ENCODE measurements around the gene MMS22L. TPM values are rescaled to one million over a fixed set of nuclear protein-coding genes. Genes with fewer than 3 reads are reported as not detected.

Gene MMS22L
- total and polyA plus RNA-seq, 2 of the 13 experiments (the other 11 are each of a cell fraction or from before 2014, with no cell fraction given) = 6.2 to 32.9 TPM

DNA sequence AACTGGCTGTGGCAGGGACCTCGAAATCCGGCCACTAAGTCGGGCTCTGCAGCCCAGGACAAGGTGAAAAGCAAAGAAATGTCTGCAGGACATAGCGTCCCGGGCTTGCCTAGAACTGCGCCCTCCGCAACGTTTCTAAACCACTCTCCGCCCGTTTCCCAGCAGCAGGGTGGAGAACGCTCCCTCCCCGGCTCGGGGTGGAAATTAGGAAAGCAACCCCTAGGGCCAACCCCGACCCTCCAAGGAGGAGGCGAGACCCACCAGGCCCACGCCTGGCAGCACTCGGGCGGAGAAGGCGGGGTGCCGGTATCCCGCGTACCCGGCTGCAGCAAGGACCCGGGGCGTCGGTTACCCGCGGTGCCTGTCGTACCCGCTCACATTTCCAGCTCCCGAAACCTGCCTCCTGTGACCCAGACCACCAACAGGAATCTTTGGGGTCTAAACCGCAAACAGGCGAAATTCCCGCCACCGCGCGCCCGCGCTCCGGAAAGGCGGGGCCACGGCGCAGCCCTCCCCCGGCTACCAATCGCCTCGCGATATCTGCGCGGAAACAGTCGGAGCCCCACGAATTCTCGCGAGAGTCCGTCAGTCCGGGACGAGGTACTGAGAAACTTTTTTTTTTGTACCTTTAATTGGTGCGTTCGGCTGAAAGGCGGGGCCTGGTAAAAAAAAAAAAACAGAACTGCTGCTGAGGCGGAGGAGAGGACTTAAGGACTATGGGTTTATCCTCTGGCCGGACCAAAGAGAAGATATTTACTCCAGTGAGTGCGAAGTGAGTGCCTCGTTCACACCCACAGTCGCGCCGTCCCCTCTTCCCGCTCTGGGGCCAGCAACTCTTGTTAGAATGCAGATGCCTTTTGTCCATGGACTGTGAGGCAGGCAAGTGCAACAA lies at the start of gene MMS22L (continued):
- TF ChIP-seq REL (CRISPR knock-in tag; conservative IDR thresholded peaks at IDR 0.05) = 0 out of 2 replicates have a peak, but pooled peaks have one; percentile 46
- TF ChIP-seq GLI4 (CRISPR knock-in tag; IDR thresholded peaks at IDR 0.05; ENCODE audit: borderline replicate concordance) = no peak
- TF ChIP-seq, protein P1, sequence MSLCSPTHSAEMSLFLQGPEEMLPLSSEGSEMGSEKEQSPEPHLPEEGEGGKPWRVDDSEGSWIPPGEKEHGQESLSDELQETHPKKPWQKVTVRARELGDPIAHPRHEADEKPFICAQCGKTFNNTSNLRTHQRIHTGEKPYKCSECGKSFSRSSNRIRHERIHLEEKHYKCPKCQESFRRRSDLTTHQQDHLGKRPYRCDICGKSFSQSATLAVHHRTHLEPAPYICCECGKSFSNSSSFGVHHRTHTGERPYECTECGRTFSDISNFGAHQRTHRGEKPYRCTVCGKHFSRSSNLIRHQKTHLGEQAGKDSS (CRISPR knock-in tag; IDR thresholded peaks at IDR 0.05; ENCODE audit: borderline replicate concordance, low read depth) = peak; percentile 63; the same call in 1 of the 2 replicates
- no peak for TF ChIP-seq ZNF136 (CRISPR knock-in tag; IDR thresholded peaks at IDR 0.05; ENCODE audit: low read depth)
- TF ChIP-seq ZNF883 (CRISPR knock-in tag; IDR thresholded peaks at IDR 0.05; ENCODE audit: not compliant biosample characterization) = peak; percentile 86
- 0 out of 2 replicates have a peak, but pooled peaks have one; percentile 50 for TF ChIP-seq ZNF510 (CRISPR knock-in tag; IDR thresholded peaks at IDR 0.05; ENCODE audit: low read depth)
- no peak; the same call in 1 of the 2 replicates for TF ChIP-seq MEIS2 (CRISPR knock-in tag; IDR thresholded peaks at IDR 0.05)
- no peak for TF ChIP-seq ZNF672 (CRISPR knock-in tag; IDR thresholded peaks at IDR 0.05)
- no peak for TF ChIP-seq DNMT3B (CRISPR knock-in tag; conservative IDR thresholded peaks at IDR 0.05)
- TF ChIP-seq ZFAT (CRISPR knock-in tag; conservative IDR thresholded peaks at IDR 0.05) = no peak
- TF ChIP-seq EHMT2 (IDR thresholded peaks at IDR 0.05; ENCODE audit: borderline replicate concordance, low read depth, low read length) = no peak
- TF ChIP-seq HHEX (CRISPR knock-in tag; IDR thresholded peaks at IDR 0.05) = no peak
- TF ChIP-seq, protein P2, sequence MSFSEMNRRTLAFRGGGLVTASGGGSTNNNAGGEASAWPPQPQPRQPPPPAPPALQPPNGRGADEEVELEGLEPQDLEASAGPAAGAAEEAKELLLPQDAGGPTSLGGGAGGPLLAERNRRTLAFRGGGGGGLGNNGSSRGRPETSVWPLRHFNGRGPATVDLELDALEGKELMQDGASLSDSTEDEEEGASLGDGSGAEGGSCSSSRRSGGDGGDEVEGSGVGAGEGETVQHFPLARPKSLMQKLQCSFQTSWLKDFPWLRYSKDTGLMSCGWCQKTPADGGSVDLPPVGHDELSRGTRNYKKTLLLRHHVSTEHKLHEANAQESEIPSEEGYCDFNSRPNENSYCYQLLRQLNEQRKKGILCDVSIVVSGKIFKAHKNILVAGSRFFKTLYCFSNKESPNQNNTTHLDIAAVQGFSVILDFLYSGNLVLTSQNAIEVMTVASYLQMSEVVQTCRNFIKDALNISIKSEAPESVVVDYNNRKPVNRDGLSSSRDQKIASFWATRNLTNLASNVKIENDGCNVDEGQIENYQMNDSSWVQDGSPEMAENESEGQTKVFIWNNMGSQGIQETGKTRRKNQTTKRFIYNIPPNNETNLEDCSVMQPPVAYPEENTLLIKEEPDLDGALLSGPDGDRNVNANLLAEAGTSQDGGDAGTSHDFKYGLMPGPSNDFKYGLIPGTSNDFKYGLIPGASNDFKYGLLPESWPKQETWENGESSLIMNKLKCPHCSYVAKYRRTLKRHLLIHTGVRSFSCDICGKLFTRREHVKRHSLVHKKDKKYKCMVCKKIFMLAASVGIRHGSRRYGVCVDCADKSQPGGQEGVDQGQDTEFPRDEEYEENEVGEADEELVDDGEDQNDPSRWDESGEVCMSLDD (CRISPR knock-in tag; IDR thresholded peaks at IDR 0.05; ENCODE audit: borderline replicate concordance) = no peak
- no peak; the same call in 1 of the 2 replicates for TF ChIP-seq ZSCAN21 (CRISPR knock-in tag; IDR thresholded peaks at IDR 0.05; ENCODE audit: borderline replicate concordance)
- peak; percentile 70; the same call in 1 of the 2 replicates for TF ChIP-seq RBFOX2 (IDR thresholded peaks at IDR 0.05; ENCODE audit: low read depth, low read length)
- peak; percentile 65 for TF ChIP-seq PATZ1 (CRISPR knock-in tag; IDR thresholded peaks at IDR 0.05)
- no peak for TF ChIP-seq NCOR1 (IDR thresholded peaks at IDR 0.05; ENCODE audit: borderline replicate concordance, low read length)
- peak; percentile 72; the same call in 1 of the 2 replicates for TF ChIP-seq DR1 (CRISPR knock-in tag; IDR thresholded peaks at IDR 0.05)
- no peak for TF ChIP-seq ATF1 (CRISPR knock-in tag; IDR thresholded peaks at IDR 0.05)
- TF ChIP-seq FOXK1 (CRISPR knock-in tag; IDR thresholded peaks at IDR 0.05; ENCODE audit: borderline replicate concordance, low read depth) = no peak
- no peak for TF ChIP-seq STAT5B (CRISPR knock-in tag; IDR thresholded peaks at IDR 0.05)
- peak; percentile 85 for TF ChIP-seq MIXL1 (CRISPR knock-in tag; IDR thresholded peaks at IDR 0.05)
- TF ChIP-seq, protein P3, sequence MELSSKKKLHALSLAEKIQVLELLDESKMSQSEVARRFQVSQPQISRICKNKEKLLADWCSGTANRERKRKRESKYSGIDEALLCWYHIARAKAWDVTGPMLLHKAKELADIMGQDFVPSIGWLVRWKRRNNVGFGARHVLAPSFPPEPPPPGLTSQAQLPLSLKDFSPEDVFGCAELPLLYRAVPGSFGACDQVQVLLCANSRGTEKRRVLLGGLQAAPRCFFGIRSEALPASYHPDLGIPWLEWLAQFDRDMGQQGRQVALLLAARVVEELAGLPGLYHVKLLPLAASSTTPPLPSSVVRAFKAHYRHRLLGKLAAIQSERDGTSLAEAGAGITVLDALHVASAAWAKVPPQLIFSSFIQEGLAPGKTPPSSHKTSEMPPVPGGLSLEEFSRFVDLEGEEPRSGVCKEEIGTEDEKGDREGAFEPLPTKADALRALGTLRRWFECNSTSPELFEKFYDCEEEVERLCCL (CRISPR knock-in tag; IDR thresholded peaks at IDR 0.05; ENCODE audit: borderline replicate concordance) = no peak

All from HepG2 (cell line).